IMR-90 (cell line): ENCODE results near the gene REPS2.

Source experiments
- CTCF ChIP-seq: conservative IDR thresholded peaks from 2 replicates; pipeline ENCODE4 v1.5.1; 2012; ENCODE audit warnings: mild to moderate bottlenecking, low read depth, low read length, improper control_type of control experiment
- FOS ChIP-seq: fragments of 150-350 bp; IDR thresholded peaks from 2 replicates; pipeline ENCODE4 v1.6.1; 2016; ENCODE audit warnings: low read depth, low read length
- MAZ ChIP-seq: IDR thresholded peaks from 2 replicates; pipeline ENCODE4 v1.6.1; 2012; ENCODE audit warnings: low read depth, mild to moderate bottlenecking, low read length, improper control_type of control experiment, moderate library complexity, borderline replicate concordance
- NFE2L2 ChIP-seq: fragments of 150-350 bp; IDR thresholded peaks from 2 replicates; pipeline ENCODE4 v1.6.1; 2016; ENCODE audit warnings: low read depth, mild to moderate bottlenecking, low read length
- POLR2A ChIP-seq: IDR thresholded peaks from 2 replicates; pipeline ENCODE4 v1.6.1; 2012; ENCODE audit warnings: mild to moderate bottlenecking, low read depth, low read length
- RAD21 ChIP-seq: IDR thresholded peaks from 2 replicates; pipeline ENCODE4 v1.6.1; 2012; ENCODE audit warnings: low read length, improper control_type of control experiment
- RCOR1 ChIP-seq: IDR thresholded peaks from 2 replicates; pipeline ENCODE4 v1.6.1; 2012; ENCODE audit warnings: mild to moderate bottlenecking, low read length, improper control_type of control experiment; ENCODE audit not compliant: insufficient replicate concordance
- SMC3 ChIP-seq: fragments of 150-350 bp; IDR thresholded peaks from 2 replicates; pipeline ENCODE4 v1.6.1; 2016; ENCODE audit warnings: low read depth, mild to moderate bottlenecking, antibody characterized with exemption, low read length, moderate library complexity

- TF ChIP-seq CTCF (no peak), FOS (no peak), SMC3 (no peak), NFE2L2 (no peak), POLR2A (no peak), RCOR1 (no peak), MAZ (no peak), RAD21 (no peak)
Measured at GRCh38 chrX:17052210-17052609, 105.8 kb downstream of the REPS2 start.
